Activated CD4-positive, alpha-beta T cell treated with anti-CD3 and anti-CD28 coated beads, Interleukin-2, amount 50 U/mL, for 24 hours (primary cell): Measurements from ENCODE around the gene FILIP1.
A peak's percentile ranks its signal among the peaks of the same experiment; 100 is the strongest.

ENCODE experiments used
- DNase-seq, 2 donors: peaks; one replicate each; pipeline ENCODE4 v3.0.0-alpha.2; 2020; ENCODE audit warnings: low read depth in 1 of 2, low spot score in 1 of 2

FILIP1 gene

GRCh38 chr6:75273009-75273408, 220.6 kb downstream of the FILIP1 start:
- DNase-seq = no peak

- no peak for DNase-seq
Observed at GRCh38 chr6:75272145-75272840, 221.3 kb downstream of the FILIP1 start.

- DNase-seq = no peak
Observed at GRCh38 chr6:75268988-75269354, 224.6 kb downstream of the FILIP1 start.

- no peak for DNase-seq
Observed at GRCh38 chr6:75268121-75268987, 225.2 kb downstream of the FILIP1 start.

GRCh38 chr6:75267461-75267860, 226.1 kb downstream of the FILIP1 start:
- DNase-seq = no peak

- no peak for DNase-seq
Observed at GRCh38 chr6:75266716-75267291, 226.8 kb downstream of the FILIP1 start.

- DNase-seq = no peak
Observed at GRCh38 chr6:75263401-75263750, 230.2 kb downstream of the FILIP1 start.

- no peak for DNase-seq
Observed at GRCh38 chr6:75262716-75263400, 230.7 kb downstream of the FILIP1 start.

- DNase-seq = no peak
Observed at GRCh38 chr6:75261299-75261698, 232.3 kb downstream of the FILIP1 start.

GRCh38 chr6:75257343-75258087, 236.1 kb downstream of the FILIP1 start:
- no peak for DNase-seq

GRCh38 chr6:75250552-75250951, 243.0 kb downstream of the FILIP1 start:
- DNase-seq = no peak

GRCh38 chr6:75249837-75250236, 243.8 kb downstream of the FILIP1 start:
- no peak for DNase-seq

- DNase-seq = no peak
Observed at GRCh38 chr6:75246386-75246785, 247.2 kb downstream of the FILIP1 start.

- DNase-seq = no peak
Observed at GRCh38 chr6:75244063-75244584, 249.5 kb downstream of the FILIP1 start.

GRCh38 chr6:75243333-75244062, 250.1 kb downstream of the FILIP1 start, which contains the start of gene COX7A2:
TSS of gene COX7A2 (minus strand) at chr6:75243801. CDS start at chr6:75243734, 67 bp downstream.
- peak; percentile 58 to 86 for DNase-seq
